ENCODE results near the gene GLRX3.

Gene GLRX3

DNA sequence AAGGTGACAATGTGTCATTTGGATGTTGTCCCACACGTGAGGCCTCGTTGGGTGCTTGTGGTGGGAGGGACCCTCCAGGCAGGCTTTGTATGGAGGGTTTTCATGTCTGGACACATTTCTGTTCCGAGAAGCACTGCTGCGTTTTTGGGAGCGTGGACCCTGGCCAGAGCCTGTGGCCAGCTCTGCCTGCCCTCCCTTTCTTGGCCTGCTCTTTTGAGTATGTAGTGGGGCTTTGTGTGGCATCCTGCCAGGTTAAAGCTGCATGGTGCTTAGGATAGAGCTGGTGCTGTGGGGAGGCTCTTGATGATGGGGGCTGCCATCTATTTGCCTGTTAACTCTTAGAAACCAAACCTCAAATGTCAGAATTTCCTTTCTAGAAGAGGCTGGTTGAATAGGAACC, 45.7 kb downstream of the GLRX3 start:
- H3K27me3 ChIP-seq (ENCODE audit: insufficient read depth, low read depth), result no peaks in the 10 kb centered on the region
- no peak overlapping the region for H3K27ac ChIP-seq
- H3K36me3 ChIP-seq (ENCODE audit: insufficient read depth), result peaks cover 6% of the 10 kb centered on the region; the same call in 1 of the 2 replicates
- no peaks in the 10 kb centered on the region for H4K20me1 ChIP-seq (ENCODE audit: insufficient read depth)
- TF ChIP-seq CTCF (conservative IDR thresholded peaks at IDR 0.05; ENCODE audit: low read depth, low read length), result no peak
- H3K4me2 ChIP-seq, result no peak overlapping the region
- H3K9ac ChIP-seq, result no peak overlapping the region
- H3K79me2 ChIP-seq (ENCODE audit: insufficient read depth, low read depth), result no peaks in the 10 kb centered on the region
- no peaks in the 10 kb centered on the region for H3K4me1 ChIP-seq (ENCODE audit: low read depth, poor library complexity, severe bottlenecking)
- H2AFZ ChIP-seq (ENCODE audit: low read depth), result no peak overlapping the region
- H3K4me3 ChIP-seq (IDR thresholded peaks at IDR 0.05; ENCODE audit: insufficient read depth, low read depth, low read length), result no peak overlapping the region

GRCh38 chr10:130185591-130185990, 49.4 kb downstream of the GLRX3 start:
- H2AFZ ChIP-seq (ENCODE audit: low read depth), result no peak overlapping the region
- H3K36me3 ChIP-seq (ENCODE audit: insufficient read depth), result peaks cover 6% of the 10 kb centered on the region; the same call in 1 of the 2 replicates
- H3K27ac ChIP-seq, result no peak overlapping the region
- no peak overlapping the region for H3K9ac ChIP-seq
- H3K4me1 ChIP-seq (ENCODE audit: low read depth, poor library complexity, severe bottlenecking), result no peaks in the 10 kb centered on the region
- no peak overlapping the region for H3K4me3 ChIP-seq (IDR thresholded peaks at IDR 0.05; ENCODE audit: insufficient read depth, low read depth, low read length)
- no peaks in the 10 kb centered on the region for H4K20me1 ChIP-seq (ENCODE audit: insufficient read depth)
- no peaks in the 10 kb centered on the region for H3K79me2 ChIP-seq (ENCODE audit: insufficient read depth, low read depth)
- TF ChIP-seq CTCF (conservative IDR thresholded peaks at IDR 0.05; ENCODE audit: low read depth, low read length), result no peak
- H3K27me3 ChIP-seq (ENCODE audit: insufficient read depth, low read depth), result no peaks in the 10 kb centered on the region
- no peak overlapping the region for H3K4me2 ChIP-seq

- Histone ChIP-seq H3K27me3 (ENCODE audit: insufficient read depth, low read depth) (peaks cover 4% of the 10 kb centered on the region; the same call in 1 of the 2 replicates), H2AFZ (ENCODE audit: low read depth) (no peak overlapping the region), H3K36me3 (ENCODE audit: insufficient read depth) (peaks cover 3% of the 10 kb centered on the region; the same call in 1 of the 2 replicates), H3K4me3 (IDR thresholded peaks at IDR 0.05; ENCODE audit: insufficient read depth, low read depth, low read length) (no peak overlapping the region), H3K4me1 (ENCODE audit: low read depth, poor library complexity, severe bottlenecking) (no peaks in the 10 kb centered on the region), H4K20me1 (ENCODE audit: insufficient read depth) (no peaks in the 10 kb centered on the region), H3K4me2 (no peak overlapping the region), H3K27ac (no peak overlapping the region), H3K79me2 (ENCODE audit: insufficient read depth, low read depth) (no peaks in the 10 kb centered on the region), H3K9ac (no peak overlapping the region)
- TF ChIP-seq CTCF (conservative IDR thresholded peaks at IDR 0.05; ENCODE audit: low read depth, low read length), result no peak
These were observed 52.3 kb downstream of the GLRX3 start for GRCh38 chr10:130188195-130189175.

- H2AFZ ChIP-seq (ENCODE audit: low read depth), result no peak overlapping the region
- H3K36me3 ChIP-seq (ENCODE audit: insufficient read depth), result no peaks in the 10 kb centered on the region
- no peak for TF ChIP-seq CTCF (conservative IDR thresholded peaks at IDR 0.05; ENCODE audit: low read depth, low read length)
- H3K9ac ChIP-seq, result no peak overlapping the region
- no peak overlapping the region for H3K27ac ChIP-seq
- no peak overlapping the region for H3K4me3 ChIP-seq (IDR thresholded peaks at IDR 0.05; ENCODE audit: insufficient read depth, low read depth, low read length)
- H3K27me3 ChIP-seq (ENCODE audit: insufficient read depth, low read depth), result peaks cover 4% of the 10 kb centered on the region; the same call in 1 of the 2 replicates
- H3K4me2 ChIP-seq, result no peak overlapping the region
- H4K20me1 ChIP-seq (ENCODE audit: insufficient read depth), result no peaks in the 10 kb centered on the region
- no peaks in the 10 kb centered on the region for H3K79me2 ChIP-seq (ENCODE audit: insufficient read depth, low read depth)
- no peaks in the 10 kb centered on the region for H3K4me1 ChIP-seq (ENCODE audit: low read depth, poor library complexity, severe bottlenecking)
These were observed 53.4 kb downstream of the GLRX3 start for GRCh38 chr10:130189608-130190054.
